Liver (tissue), 3 donors: ENCODE measurements around the gene E2F2.

ENCODE experiments used
- CTCF ChIP-seq: fragments of 150-350 bp; IDR thresholded peaks from 2 replicates; pipeline ENCODE4 v1.5.1; 2017; ENCODE audit warnings: improper control_type of control experiment, low read depth, low read length; ENCODE audit not compliant: missing input control
- JUND ChIP-seq, 2 donors: IDR thresholded peaks; 2 replicates each; pipeline ENCODE4 v1.6.1; 2016; ENCODE audit warnings: antibody characterized with exemption in 2 of 2
- REST ChIP-seq: IDR thresholded peaks from 2 replicates; pipeline ENCODE4 v1.6.1; 2016; ENCODE audit warnings: antibody characterized with exemption, mild to moderate bottlenecking
- TAF1 ChIP-seq: conservative IDR thresholded peaks from 2 replicates; pipeline ENCODE4 v1.6.1; 2016; ENCODE audit warnings: antibody characterized with exemption, mild to moderate bottlenecking
- donor health status: healthy.
- donor health status: healthy.

GRCh38 chr1:23559136-23559984, 28.3 kb upstream of the E2F2 start, which contains the start of gene ID3:
- TF ChIP-seq JUND (IDR thresholded peaks at IDR 0.05) (no peak), CTCF (no peak), TAF1 (peak; percentile 79), REST (peak; percentile 86)
